IMR-90 (cell line): ENCODE measurements around the gene SV2C.

Experiments
- POLR2A ChIP-seq: IDR thresholded peaks from 2 replicates; pipeline ENCODE4 v1.6.1; 2012; ENCODE audit warnings: mild to moderate bottlenecking, low read depth, low read length
- RAD21 ChIP-seq: IDR thresholded peaks from 2 replicates; pipeline ENCODE4 v1.6.1; 2012; ENCODE audit warnings: low read length, improper control_type of control experiment
- TF ChIP-seq, protein P1 (sequence below): conservative IDR thresholded peaks from 2 replicates; pipeline ENCODE4 v1.5.1; 2012; ENCODE audit warnings: mild to moderate bottlenecking, low read depth, low read length, improper control_type of control experiment

DNA sequence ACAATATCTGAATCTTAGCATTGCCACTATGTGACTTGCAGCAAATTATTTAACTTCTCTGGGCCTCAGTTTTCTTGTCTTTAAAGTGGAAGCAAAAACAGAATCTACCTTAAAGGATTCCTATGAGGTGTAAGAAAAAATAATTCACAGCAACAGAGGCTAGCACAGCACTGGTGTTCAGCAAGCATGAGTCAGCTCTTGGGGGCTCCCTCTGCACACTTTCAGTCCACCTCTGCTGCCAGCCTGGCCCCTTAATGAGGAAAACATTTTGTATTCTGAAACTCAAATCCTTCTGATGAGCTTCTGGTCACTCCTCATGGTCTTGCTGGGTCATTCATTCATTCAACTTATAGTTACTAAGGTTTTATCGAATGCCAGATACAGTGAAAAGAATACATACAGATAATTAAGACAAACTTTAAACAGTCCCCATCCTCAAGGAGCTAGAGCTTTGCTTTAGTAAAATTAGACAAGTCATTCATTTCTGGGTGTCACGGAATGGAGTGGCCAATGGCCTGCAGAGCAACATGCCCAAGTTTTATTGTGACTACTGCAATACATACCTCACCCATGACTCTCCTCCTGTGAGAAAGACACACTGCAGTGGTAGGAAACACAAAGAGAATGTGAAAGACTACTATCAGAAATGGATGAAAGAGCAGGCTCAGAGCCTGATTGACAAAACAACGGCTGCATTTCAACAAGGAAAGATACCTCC is 293.1 kb downstream of the SV2C start:
- TF ChIP-seq POLR2A (no peak), RAD21 (no peak)
- TF ChIP-seq, protein P1, sequence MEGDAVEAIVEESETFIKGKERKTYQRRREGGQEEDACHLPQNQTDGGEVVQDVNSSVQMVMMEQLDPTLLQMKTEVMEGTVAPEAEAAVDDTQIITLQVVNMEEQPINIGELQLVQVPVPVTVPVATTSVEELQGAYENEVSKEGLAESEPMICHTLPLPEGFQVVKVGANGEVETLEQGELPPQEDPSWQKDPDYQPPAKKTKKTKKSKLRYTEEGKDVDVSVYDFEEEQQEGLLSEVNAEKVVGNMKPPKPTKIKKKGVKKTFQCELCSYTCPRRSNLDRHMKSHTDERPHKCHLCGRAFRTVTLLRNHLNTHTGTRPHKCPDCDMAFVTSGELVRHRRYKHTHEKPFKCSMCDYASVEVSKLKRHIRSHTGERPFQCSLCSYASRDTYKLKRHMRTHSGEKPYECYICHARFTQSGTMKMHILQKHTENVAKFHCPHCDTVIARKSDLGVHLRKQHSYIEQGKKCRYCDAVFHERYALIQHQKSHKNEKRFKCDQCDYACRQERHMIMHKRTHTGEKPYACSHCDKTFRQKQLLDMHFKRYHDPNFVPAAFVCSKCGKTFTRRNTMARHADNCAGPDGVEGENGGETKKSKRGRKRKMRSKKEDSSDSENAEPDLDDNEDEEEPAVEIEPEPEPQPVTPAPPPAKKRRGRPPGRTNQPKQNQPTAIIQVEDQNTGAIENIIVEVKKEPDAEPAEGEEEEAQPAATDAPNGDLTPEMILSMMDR: no peak
